ENCODE data around the gene SRGAP3. TPM values are rescaled to one million over a fixed set of nuclear protein-coding genes. Genes with fewer than 3 reads are reported as not detected.

Gene SRGAP3
- total RNA-seq, 1 donor from 2014 or later: 3.9 TPM

DNA sequence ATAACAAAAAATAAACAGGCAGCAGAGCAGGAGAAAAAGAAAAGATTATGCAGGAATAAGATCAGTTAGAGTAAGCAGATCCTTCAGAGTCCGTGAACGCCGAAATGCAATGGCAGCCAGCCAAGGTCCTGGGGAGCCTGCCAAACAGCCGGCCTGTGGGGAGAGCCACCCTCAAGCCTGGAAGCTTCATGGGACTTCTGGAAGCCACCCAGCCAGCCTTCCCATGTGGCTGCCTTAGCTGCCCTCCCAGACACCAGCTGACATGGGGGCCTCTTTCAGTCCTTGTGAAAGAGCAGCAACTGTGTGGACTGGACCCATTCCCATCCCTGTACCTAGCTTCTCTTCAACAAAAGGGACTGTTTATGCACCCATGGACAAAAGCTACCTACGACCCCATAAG lies 221.3 kb downstream of the SRGAP3 start:
- peak; percentile 64 for DNase-seq (ENCODE audit: low read depth)
- Mint-ChIP-seq H3K4me1 (ENCODE audit: low read depth, unreplicated experiment) (peaks cover under 1% of the 10 kb centered on the region), H3K4me3 (ENCODE audit: unreplicated experiment) (no peak overlapping the region), H3K9me3 (ENCODE audit: unreplicated experiment) (peaks cover 3% of the 10 kb centered on the region), H3K27ac (ENCODE audit: unreplicated experiment) (no peak overlapping the region), H3K27me3 (ENCODE audit: low read depth, unreplicated experiment) (peaks cover 38% of the 10 kb centered on the region), H3K36me3 (ENCODE audit: low read depth, unreplicated experiment) (peaks cover 2% of the 10 kb centered on the region)
- H3K9ac ChIP-seq (ENCODE audit: low read length): no peak overlapping the region
- FAIRE-seq: no peak
- TF ChIP-seq CTCF (IDR thresholded peaks at IDR 0.05; ENCODE audit: insufficient read depth, low read depth, low read length): no peak
- H3K36me3 ChIP-seq (ENCODE audit: insufficient read depth, low read length): no peaks in the 10 kb centered on the region
- H3K27ac ChIP-seq (ENCODE audit: low read depth, low read length): no peak overlapping the region
- no peaks in the 10 kb centered on the region for H3K4me1 ChIP-seq (ENCODE audit: insufficient read depth, low read length)
- H3K27me3 ChIP-seq (ENCODE audit: insufficient read depth, low read length): peaks cover 6% of the 10 kb centered on the region
- no peaks in the 10 kb centered on the region for H4K20me1 ChIP-seq (ENCODE audit: insufficient read depth, low read length)
- H3K4me2 ChIP-seq (ENCODE audit: low read length): peak overlapping the region; percentile 25
- no peaks in the 10 kb centered on the region for H3K79me2 ChIP-seq (ENCODE audit: insufficient read depth, low read length)
- no peak overlapping the region for H2AFZ ChIP-seq (ENCODE audit: low read depth, low read length)
- H3K9me3 ChIP-seq (ENCODE audit: insufficient read depth, low read depth, low read length): no peaks in the 10 kb centered on the region
- no peak overlapping the region for H3K4me3 ChIP-seq (ENCODE audit: insufficient read depth, low read depth, low read length)

DNA sequence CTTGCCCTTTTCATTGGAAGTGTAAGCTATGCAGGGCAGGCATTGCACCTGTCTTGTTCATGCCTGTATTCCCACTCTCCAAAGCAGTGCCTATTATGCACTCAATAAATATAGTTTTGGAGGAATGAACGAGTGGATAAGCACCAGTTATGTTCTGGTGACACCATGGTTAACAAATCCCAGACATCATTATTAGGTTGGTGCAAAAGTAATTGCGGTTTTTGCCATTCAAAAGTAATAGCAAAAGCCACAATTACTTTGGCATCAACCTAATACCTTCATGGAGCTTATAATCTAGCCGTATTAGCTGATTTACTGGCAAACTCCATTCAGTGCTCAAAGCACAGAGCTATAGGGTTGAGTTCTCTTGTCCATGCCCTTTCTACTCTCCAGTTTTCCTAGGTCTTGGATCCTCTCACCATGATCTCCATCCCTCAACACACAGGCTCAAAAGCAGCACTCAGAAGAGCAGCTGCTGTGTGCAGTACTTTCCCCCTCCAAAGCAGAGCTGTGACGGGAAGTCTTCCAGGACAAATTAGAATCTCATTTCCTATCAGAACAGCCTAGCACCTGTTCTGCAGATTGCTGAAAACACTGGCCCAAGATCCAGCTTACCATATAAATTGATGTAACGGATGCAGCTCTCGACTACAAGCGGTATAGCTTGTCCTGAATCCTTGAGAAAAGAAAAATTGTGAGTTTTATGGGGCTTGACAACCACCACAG lies 223.0 kb downstream of the SRGAP3 start:
- Histone ChIP-seq H3K4me2 (ENCODE audit: low read length) (no peak overlapping the region), H3K9me3 (ENCODE audit: insufficient read depth, low read depth, low read length) (no peaks in the 10 kb centered on the region), H4K20me1 (ENCODE audit: insufficient read depth, low read length) (no peaks in the 10 kb centered on the region), H3K4me1 (ENCODE audit: insufficient read depth, low read length) (no peaks in the 10 kb centered on the region), H3K9ac (ENCODE audit: low read length) (no peak overlapping the region), H3K79me2 (ENCODE audit: insufficient read depth, low read length) (no peaks in the 10 kb centered on the region), H3K36me3 (ENCODE audit: insufficient read depth, low read length) (no peaks in the 10 kb centered on the region), H3K27me3 (ENCODE audit: insufficient read depth, low read length) (peaks cover 12% of the 10 kb centered on the region), H3K4me3 (ENCODE audit: insufficient read depth, low read depth, low read length) (no peak overlapping the region), H3K27ac (ENCODE audit: low read depth, low read length) (no peak overlapping the region), H2AFZ (ENCODE audit: low read depth, low read length) (no peak overlapping the region)
- H3K36me3 Mint-ChIP-seq (ENCODE audit: low read depth, unreplicated experiment): peaks cover 2% of the 10 kb centered on the region
- FAIRE-seq (no peak), DNase-seq (ENCODE audit: low read depth) (no peak)
- no peak for TF ChIP-seq EZH2 (IDR thresholded peaks at IDR 0.05; ENCODE audit: insufficient read depth, low read length)
- no peak for TF ChIP-seq CTCF (IDR thresholded peaks at IDR 0.05; ENCODE audit: insufficient read depth, low read depth, low read length)
- H3K27ac Mint-ChIP-seq (ENCODE audit: unreplicated experiment): no peak overlapping the region
- peaks cover 3% of the 10 kb centered on the region for H3K4me1 Mint-ChIP-seq (ENCODE audit: low read depth, unreplicated experiment)
- H3K9me3 Mint-ChIP-seq (ENCODE audit: unreplicated experiment): peaks cover 2% of the 10 kb centered on the region
- peaks cover 28% of the 10 kb centered on the region for H3K27me3 Mint-ChIP-seq (ENCODE audit: low read depth, unreplicated experiment)
- no peak overlapping the region for H3K4me3 Mint-ChIP-seq (ENCODE audit: unreplicated experiment)

DNA sequence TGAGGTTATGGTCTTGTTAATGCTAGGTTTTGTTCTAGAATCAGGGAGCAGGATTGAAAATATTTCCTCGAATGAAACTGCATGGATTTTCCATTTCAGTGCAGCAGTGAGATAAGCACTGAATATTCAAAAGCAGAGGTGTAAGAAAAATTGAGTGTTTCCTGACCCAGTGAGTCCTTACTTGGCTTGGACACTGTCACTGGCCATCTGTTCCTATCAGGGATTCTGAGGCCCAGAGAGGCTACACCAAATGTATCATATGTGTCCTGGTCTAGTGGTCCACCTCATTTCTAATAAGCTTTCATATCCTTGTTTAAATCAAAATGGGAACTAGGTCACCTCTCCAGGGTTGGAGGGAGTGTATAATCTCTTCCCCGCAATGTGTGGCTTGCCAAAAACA lies 225.1 kb downstream of the SRGAP3 start:
- H3K4me3 Mint-ChIP-seq (ENCODE audit: unreplicated experiment): no peak overlapping the region
- no peaks in the 10 kb centered on the region for H4K20me1 ChIP-seq (ENCODE audit: insufficient read depth, low read length)
- no peak for FAIRE-seq
- peaks cover 5% of the 10 kb centered on the region for H3K4me1 Mint-ChIP-seq (ENCODE audit: low read depth, unreplicated experiment)
- H3K36me3 ChIP-seq (ENCODE audit: insufficient read depth, low read length): no peaks in the 10 kb centered on the region
- no peaks in the 10 kb centered on the region for H3K4me1 ChIP-seq (ENCODE audit: insufficient read depth, low read length)
- H3K9me3 ChIP-seq (ENCODE audit: insufficient read depth, low read depth, low read length): no peaks in the 10 kb centered on the region
- H3K4me3 ChIP-seq (ENCODE audit: insufficient read depth, low read depth, low read length): no peak overlapping the region
- H3K9me3 Mint-ChIP-seq (ENCODE audit: unreplicated experiment): no peaks in the 10 kb centered on the region
- no peak overlapping the region for H3K27ac Mint-ChIP-seq (ENCODE audit: unreplicated experiment)
- H3K79me2 ChIP-seq (ENCODE audit: insufficient read depth, low read length): no peaks in the 10 kb centered on the region
- H3K27me3 Mint-ChIP-seq (ENCODE audit: low read depth, unreplicated experiment): peaks cover 16% of the 10 kb centered on the region
- no peak overlapping the region for H3K27ac ChIP-seq (ENCODE audit: low read depth, low read length)
- H2AFZ ChIP-seq (ENCODE audit: low read depth, low read length): no peak overlapping the region
- H3K9ac ChIP-seq (ENCODE audit: low read length): no peak overlapping the region
- no peak for DNase-seq (ENCODE audit: low read depth)
- H3K36me3 Mint-ChIP-seq (ENCODE audit: low read depth, unreplicated experiment): peaks cover 2% of the 10 kb centered on the region
- no peak for TF ChIP-seq CTCF (IDR thresholded peaks at IDR 0.05; ENCODE audit: insufficient read depth, low read depth, low read length)
- TF ChIP-seq EZH2 (IDR thresholded peaks at IDR 0.05; ENCODE audit: insufficient read depth, low read length): no peak
- H3K27me3 ChIP-seq (ENCODE audit: insufficient read depth, low read length): peaks cover 10% of the 10 kb centered on the region
- H3K4me2 ChIP-seq (ENCODE audit: low read length): no peak overlapping the region
